Superior temporal gyrus (tissue), 1 donor: Measurements from ENCODE around the gene CAVIN2.
"Not testable (repeated sequence)": the region's sequence is repeated elsewhere in the genome, so short reads cannot be mapped to it uniquely, and the experiment has no call there.

Experiments
- DNase-seq: peaks from one replicate; pipeline ENCODE4 v3.0.0-alpha.2; 2016; ENCODE audit errors: extremely low spot score

Gene CAVIN2

GRCh38 chr2:191800874-191801273 lies 46.0 kb downstream of the CAVIN2 start:
- DNase-seq = no peak

- DNase-seq = no peak
These were observed 47.4 kb downstream of the CAVIN2 start for GRCh38 chr2:191799526-191799925.

DNA sequence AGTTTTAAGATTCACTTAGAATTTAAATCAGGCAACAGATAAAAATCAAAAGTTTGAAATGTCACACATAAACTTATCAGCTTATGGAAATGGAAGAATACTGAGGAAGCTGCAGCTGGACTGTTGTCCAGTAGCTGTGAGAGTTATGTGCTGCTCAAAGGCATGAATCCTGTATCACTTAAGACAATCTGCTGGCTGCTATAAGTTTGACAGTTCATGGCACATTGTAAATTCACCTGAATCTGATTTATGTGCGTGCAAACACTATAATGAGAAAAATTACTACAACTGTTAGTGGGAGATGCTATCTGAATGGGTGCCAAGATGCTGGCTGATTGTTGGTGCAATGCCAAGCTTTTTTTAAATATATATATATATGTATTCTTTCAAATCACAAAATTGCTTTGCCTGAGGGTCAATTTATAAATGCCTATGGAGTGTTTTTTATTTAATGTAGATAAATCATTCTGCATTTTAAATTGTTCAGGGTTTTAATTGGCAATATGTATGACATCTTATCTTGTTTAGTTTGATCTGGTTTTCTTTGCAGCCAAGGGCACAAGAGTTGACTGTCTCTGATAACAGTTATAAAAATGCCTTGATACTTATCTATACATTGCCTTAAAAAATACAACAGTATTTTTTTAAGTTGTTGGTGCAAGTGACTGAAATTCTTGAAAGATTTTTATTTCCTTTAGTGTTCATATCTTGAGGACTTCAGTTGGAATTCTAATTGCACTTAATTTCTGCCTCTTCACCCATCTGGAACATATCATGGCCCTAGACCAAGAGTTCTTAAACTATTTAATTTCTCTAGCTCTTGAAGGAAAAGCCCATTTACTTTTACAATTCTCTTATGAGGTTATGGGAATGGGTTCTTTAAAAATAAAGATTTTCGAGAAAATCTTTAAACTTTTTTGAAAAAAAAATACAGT lies 48.7 kb downstream of the CAVIN2 start:
- DNase-seq = no peak

DNA sequence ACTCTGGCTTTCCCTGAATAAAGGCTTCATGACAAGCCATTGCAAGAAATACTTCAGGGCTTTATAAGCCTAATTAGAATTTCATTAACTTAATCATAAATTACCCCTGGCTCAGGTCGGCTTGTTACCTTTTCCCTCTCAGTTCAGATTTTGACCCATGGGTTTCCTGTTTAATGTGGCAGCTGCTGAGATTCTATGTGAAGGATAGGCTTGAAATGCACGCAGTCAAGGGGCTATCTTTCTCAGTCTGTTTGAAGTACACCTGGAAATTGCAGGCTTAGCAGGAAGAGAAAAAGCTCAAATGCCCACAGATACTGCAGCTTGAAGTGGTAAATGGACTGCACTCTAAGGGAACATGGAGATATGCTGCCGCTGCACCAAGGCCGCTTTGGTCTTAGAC lies 49.4 kb downstream of the CAVIN2 start:
- DNase-seq = no peak

- no peak for DNase-seq
These were observed 51.2 kb downstream of the CAVIN2 start for GRCh38 chr2:191795715-191796114.

GRCh38 chr2:191791953-191792560 lies 54.8 kb downstream of the CAVIN2 start:
- DNase-seq = no peak

- no peak for DNase-seq
These were observed 56.2 kb downstream of the CAVIN2 start for GRCh38 chr2:191790737-191791136.

DNA sequence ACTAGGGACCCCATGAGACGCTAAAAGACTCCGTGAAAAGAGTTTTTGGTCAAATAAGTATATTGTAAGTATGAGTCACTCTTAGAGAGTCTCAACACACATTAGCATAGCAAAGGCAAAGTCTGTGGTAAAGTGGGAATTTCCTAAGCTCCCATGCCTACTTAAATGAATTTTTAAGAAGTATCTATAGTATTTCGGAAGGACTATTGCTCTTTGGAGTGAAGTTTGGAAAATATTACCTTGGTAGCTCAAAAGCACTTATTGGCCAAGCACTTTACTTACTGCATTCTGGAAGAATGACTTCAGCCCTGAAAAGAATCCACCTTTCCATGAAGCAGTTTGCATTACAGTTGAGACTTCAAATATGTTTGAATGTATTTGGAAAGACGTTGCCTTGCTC lies 57.1 kb downstream of the CAVIN2 start:
- DNase-seq = no peak

DNA sequence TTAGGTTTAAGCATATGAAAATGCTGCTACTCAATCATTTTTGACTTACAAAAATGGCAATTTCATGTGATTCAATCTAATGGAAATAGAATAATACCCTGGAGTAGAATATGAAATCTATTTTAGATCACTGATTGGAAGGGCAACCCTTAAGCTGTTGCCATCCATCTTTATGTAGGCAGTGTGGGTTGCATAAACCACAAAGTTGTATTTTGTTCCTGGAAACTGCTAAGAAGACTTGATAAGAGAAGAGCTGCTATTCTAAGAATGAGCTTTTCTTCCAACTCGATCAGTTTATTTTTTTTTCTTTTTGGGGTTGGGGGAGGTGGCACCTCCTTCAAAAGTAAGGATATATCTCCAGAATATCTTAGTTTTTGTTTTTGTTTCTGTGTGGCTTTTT lies 60.2 kb downstream of the CAVIN2 start:
- no peak for DNase-seq

DNA sequence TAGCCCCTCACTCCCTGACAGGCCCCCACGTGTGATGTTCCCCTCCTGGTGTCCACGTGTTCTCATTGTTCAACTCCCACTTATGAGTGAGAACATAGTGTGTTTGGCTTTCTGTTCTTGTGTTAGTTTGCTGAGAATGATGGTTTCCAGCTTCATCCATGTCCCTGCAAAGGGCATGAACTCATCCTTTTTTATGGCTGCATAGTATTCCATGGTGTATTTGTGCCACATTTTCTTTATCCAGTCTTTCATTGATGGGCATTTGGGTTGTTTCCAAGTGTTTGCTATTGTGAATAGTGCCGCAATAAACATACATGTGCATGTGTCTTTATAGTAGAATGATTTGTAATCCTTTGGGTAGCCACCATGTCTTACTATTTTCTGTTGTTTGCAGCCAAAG lies 61.2 kb downstream of the CAVIN2 start:
- DNase-seq = not testable (repeated sequence)
